ENCODE data around the gene PCSK5. TPM values are rescaled to one million over a fixed set of nuclear protein-coding genes. Genes with fewer than 3 reads are reported as not detected.

The PCSK5 gene
- total and polyA plus RNA-seq, 2 donors (not counting 3 experiments of a cell fraction or from before 2014, with no cell fraction given): 2.6 to 4.8 TPM

- Histone ChIP-seq H3K9me1 (replicated peaks; ENCODE audit: control insufficient read depth, extremely low read depth, insufficient read depth, low read length) (no peaks in the 10 kb centered on the region), H4K20me1 (replicated peaks; ENCODE audit: control insufficient read depth, extremely low read depth, insufficient read depth, low read length) (no peaks in the 10 kb centered on the region), H3K4me1 (ENCODE audit: control insufficient read depth, extremely low read depth, insufficient read depth, low read length) (no peaks in the 10 kb centered on the region), H3K9ac (replicated peaks; ENCODE audit: extremely low read depth, insufficient read depth, low read length) (no peak overlapping the region), H3K9me3 (replicated peaks; ENCODE audit: control insufficient read depth, insufficient read depth, low read length) (no peaks in the 10 kb centered on the region), H3K4me3 (replicated peaks in 1 of 3; ENCODE audit: insufficient read depth in 1 of 3, low read depth in 1 of 3, low read length in 3 of 3) (no peak overlapping the region), H3K27me3 (ENCODE audit: control insufficient read depth in 2 of 2, insufficient read depth in 2 of 2, low read length in 2 of 2) (peaks cover 0 to 2% of the 10 kb centered on the region in 2 experiments), H3K79me2 (ENCODE audit: control insufficient read depth, insufficient read depth, low read length) (no peaks in the 10 kb centered on the region), H2AFZ (ENCODE audit: low read depth, low read length) (no peak overlapping the region), H3K27ac (ENCODE audit: insufficient read depth, low read depth, low read length) (no peak overlapping the region), H3K36me3 (ENCODE audit: control insufficient read depth in 2 of 2, extremely low read depth in 1 of 2, insufficient read depth in 2 of 2, low read length in 2 of 2) (no peaks in the 10 kb centered on the region), H3K4me2 (ENCODE audit: insufficient read depth, low read length) (no peak overlapping the region)
- no peak for TF ChIP-seq MYC (IDR thresholded peaks at IDR 0.05; ENCODE audit: low read depth, low read length)
- no peak for TF ChIP-seq GATA2 (IDR thresholded peaks at IDR 0.05; ENCODE audit: insufficient read depth, insufficient read length, low read depth, low read length)
- no peak for TF ChIP-seq CTCF (IDR thresholded peaks at IDR 0.05; ENCODE audit: extremely low read depth in 1 of 2, insufficient read depth in 1 of 2, low read depth in 1 of 2, low read length in 2 of 2)
- no peak for TF ChIP-seq POLR2A (IDR thresholded peaks at IDR 0.05; ENCODE audit: low read depth, low read length)
- no peak for TF ChIP-seq FOS (IDR thresholded peaks at IDR 0.05; ENCODE audit: borderline replicate concordance, insufficient read depth, low read length)
- no peak for TF ChIP-seq POLR2AphosphoS5 (IDR thresholded peaks at IDR 0.05; ENCODE audit: insufficient read depth, low read depth, low read length)
- no peak for TF ChIP-seq EZH2 (IDR thresholded peaks at IDR 0.05; ENCODE audit: borderline replicate concordance, low read depth, low read length, severe bottlenecking)
- TF ChIP-seq MAX (IDR thresholded peaks at IDR 0.05; ENCODE audit: insufficient read depth, insufficient read length): no peak
- TF ChIP-seq JUN (IDR thresholded peaks at IDR 0.05; ENCODE audit: borderline replicate concordance, insufficient read depth, insufficient read length, low read depth): no peak
- POLR2A ChIA-PET: no interaction called here
- intact Hi-C loops (cut with micrococcal nuclease): no loop called here
- no peak for FAIRE-seq
- no TSS peak for BruUV-seq (replicated peaks)
- CTCF ChIA-PET: interaction anchor here (2.2 kb wide), 1 partner anchor 9 kb away, joined by 6 read pairs; no protein-coding TSS in a partner anchor
- dilution Hi-C loops (cut with MboI; ENCODE audit: extremely low pct_ligation_motif_present, low sequenced_read_pairs): no loop called here
- DNase-seq (ENCODE audit: low read depth, low spot score): no peak
Observed at GRCh38 chr9:76310577-76310976, 420.1 kb downstream of the PCSK5 start.
